Stimulated activated CD8-positive, alpha-beta memory T cell treated with anti-CD3 and anti-CD28 coated beads, Interleukin-2, amount 100 ng/mL, for 1 hour (primary cell): ENCODE results near the gene MYO5C.

Source experiments
- DNase-seq, 2 donors: peaks; one replicate each; pipeline ENCODE4 v3.0.0-alpha.2; 2020; ENCODE audit warnings: low read depth in 2 of 2

The MYO5C gene, protein sequence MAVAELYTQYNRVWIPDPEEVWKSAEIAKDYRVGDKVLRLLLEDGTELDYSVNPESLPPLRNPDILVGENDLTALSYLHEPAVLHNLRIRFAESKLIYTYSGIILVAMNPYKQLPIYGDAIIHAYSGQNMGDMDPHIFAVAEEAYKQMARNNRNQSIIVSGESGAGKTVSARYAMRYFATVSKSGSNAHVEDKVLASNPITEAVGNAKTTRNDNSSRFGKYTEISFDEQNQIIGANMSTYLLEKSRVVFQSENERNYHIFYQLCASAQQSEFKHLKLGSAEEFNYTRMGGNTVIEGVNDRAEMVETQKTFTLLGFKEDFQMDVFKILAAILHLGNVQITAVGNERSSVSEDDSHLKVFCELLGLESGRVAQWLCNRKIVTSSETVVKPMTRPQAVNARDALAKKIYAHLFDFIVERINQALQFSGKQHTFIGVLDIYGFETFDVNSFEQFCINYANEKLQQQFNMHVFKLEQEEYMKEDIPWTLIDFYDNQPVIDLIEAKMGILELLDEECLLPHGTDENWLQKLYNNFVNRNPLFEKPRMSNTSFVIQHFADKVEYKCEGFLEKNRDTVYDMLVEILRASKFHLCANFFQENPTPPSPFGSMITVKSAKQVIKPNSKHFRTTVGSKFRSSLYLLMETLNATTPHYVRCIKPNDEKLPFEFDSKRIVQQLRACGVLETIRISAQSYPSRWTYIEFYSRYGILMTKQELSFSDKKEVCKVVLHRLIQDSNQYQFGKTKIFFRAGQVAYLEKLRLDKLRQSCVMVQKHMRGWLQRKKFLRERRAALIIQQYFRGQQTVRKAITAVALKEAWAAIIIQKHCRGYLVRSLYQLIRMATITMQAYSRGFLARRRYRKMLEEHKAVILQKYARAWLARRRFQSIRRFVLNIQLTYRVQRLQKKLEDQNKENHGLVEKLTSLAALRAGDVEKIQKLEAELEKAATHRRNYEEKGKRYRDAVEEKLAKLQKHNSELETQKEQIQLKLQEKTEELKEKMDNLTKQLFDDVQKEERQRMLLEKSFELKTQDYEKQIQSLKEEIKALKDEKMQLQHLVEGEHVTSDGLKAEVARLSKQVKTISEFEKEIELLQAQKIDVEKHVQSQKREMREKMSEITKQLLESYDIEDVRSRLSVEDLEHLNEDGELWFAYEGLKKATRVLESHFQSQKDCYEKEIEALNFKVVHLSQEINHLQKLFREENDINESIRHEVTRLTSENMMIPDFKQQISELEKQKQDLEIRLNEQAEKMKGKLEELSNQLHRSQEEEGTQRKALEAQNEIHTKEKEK (N-terminal part only)

DNA sequence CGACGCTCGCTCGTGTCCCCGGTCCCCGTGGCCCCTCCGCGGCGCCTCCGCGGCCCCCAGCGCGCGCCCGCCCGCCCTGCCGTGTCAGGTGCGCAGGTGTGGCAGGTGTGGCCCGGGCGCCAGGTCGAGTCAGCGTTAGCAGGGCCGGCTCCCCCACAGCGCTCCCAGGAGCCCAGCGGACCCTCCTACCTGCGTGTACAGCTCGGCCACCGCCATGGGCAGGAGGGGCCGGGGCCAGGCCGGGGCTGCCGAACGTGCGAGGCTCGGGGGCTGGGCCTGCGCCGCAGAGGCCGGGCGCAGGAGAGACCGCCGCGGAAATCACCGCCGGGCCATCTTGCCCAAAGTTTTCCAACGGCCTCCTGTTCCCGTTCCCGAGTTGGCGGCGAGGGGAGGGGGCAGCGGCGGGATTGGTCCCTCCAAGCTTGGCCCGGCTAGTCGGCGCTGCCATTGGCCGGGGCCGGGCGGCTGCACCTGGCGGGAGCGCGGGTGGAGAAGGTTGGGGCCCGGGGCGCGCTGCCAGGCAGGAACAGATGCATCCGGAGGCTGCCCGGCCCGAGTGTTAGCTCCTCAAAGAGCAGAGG, at the start of gene MYO5C:
Gene MYO5C, minus strand, starts transcription at position 384 of the 581 bp plus-strand sequence. Its CDS starts 168 bp downstream, at position 216.
- no peak for DNase-seq

DNA sequence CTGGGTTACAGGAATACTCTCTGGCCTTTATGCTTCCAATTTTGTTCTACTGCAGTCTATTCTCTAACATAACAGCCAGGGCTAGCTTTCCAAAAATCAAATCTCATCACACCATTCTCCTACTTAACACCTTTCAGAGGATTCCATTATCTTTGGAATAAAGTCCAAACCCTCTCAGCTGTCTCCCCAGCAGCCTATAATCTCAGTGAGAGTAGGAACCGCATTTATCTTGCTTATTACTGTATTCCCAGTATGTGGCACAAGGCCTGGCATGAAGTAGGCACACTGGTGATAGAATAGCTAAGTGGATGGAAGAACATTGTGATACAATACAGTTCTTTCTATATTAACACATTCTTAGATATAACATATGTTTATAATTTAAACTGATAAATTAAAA, 49.0 kb upstream of the MYO5C start:
- DNase-seq: no peak

DNA sequence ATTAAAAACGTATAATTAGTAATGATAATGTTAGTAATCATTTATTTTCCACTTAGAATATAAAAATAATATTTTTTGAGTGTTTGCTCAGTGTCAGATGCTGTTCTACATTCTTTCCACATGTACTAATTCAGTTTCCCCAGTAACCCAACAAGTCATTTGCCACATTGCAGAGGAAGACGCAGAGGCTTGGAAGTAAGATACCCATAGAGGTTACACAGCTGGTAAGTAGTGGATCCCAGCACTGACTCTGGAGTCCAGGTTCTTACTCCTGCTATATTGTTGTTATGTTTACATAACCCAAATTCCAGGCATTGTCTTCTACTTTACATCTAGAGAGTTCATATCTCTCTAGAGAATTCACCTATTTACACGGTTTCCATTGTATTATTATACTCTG, 48.2 kb upstream of the MYO5C start:
- no peak for DNase-seq

DNA sequence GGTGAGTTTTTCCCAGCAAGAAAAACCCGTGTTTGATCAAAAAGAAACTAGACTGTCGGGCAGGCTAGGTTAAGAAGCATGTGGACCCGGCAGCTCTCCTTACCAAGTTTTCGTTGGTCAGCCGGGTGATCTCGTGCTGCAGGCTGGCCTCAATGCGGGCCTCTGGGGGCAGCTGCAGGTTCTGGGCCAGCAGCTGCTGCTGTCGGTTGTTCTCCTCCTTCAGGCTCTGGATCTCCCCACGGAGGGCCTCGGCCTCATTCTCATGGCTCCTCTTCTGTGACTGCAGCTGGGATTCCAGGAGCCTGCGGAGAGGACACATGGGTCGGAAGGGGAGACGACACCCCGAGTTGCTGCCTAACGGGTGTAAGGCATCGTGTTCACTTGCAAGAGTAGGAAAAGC, 44.5 kb upstream of the MYO5C start:
- no peak for DNase-seq

DNA sequence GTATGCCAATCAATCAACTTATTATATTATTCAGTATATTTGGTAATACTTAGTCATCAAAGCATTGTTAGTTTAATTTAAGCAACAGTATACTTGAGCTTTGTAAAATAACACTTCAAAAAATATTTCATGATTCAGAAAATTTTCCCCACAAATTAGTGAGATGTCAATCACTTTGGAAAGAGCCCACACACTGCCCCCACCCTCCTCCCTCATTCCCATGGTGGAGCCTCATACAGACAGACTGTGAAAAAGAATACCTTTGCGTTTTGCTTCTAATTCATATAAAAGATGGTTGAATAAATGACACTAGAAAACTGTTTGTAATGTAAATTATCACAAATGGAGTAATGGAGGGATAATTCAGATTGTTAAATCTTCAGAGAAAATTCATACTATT, 43.3 kb upstream of the MYO5C start:
- DNase-seq: no peak

DNA sequence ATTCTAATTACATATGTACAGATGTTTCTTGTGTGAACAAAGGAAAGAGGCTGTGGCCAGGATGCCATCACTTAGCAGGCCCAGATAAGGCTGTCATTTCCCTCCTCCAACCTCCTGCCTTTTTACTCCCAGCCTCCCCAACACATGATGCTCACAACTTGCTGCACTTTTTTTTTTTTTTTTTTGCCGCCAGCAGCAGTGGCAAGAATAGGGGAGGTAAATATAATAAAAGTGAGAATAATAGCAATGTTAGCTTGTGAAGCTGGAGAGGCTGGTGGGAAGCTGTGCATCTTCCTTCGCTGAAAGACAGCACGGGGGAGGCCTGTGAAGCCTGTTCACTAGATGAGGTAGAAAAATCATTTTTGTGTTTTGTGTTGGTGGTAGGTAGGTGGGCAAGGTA, 42.5 kb upstream of the MYO5C start:
- DNase-seq: no peak

DNA sequence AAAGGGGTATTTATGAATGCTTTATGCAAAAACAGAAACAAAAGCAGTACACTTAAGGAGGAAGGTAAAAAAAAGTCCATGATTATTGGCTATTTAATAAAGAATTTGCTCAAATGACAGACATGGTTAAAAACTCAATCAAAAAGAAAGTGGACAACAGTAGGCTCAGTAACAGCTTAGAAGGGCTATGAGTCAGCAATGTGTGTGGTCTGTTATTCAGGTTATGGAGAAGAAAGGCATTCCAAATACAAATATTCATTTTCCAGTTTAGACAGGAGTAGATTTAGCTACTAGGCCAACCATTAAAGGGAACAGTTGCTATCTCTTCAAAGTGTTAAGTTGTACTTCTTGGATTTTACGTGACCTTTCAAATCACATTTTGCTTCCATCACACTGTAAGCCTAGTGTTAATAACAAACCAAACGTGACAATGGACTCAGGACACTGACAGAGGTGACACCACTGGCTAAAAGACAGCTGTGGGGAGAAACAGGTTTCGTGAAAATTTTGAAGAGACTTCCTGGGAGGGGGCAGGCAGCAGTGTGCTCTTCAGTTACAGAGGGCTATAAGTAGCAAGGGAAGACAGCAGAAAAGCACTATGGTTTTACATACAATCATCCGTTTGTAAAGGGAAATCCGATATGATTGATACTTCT, 41.7 kb upstream of the MYO5C start:
- no peak for DNase-seq

DNA sequence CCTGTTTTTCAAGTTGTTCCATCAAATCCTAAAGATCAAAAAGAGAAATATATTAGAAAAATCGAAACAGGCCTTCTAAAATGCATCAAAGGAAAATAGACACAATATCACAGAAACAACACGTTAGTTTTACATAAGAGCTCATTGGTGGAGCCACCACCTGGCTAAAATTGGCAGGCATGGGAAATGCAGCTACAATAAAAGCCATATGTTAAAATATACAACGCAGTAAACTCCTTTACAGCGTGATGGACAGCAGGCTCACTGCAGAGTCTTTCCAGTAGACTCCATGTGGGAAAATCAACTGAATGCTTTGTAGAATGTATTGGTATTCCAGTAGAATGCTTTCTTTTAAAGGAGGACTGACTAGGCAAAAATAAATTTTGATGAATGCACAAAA, 40.9 kb upstream of the MYO5C start:
- DNase-seq: no peak

DNA sequence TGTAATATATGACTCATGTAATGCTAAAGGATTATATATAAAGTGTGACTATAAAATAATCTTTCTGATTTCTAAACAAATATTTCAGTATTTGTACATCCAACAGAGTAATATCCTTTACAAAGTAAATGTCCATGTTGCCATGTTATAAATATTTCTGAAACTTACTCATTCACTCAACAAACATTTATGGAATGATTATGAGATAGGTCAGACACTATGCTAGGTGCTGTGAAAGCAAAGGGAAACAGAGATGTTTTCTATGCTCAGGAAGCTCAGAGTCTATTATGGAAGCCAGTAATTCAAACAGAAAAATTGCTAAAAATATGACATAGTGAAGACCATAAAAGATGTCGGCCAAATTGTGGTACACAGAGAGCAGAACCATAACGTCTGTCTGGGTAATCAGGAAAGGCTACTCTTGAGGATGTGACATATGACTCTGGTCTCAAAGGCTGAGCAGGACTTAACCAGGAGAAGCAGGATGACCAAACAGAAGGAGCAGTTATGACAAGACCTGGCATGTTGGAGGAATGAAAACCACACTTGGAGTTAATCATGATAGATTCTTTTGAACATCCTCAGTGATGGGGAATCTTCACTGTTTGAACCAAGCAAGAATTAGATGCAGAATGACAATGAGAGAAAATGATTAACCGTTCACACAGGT, 39.0 kb upstream of the MYO5C start:
- no peak for DNase-seq

DNA sequence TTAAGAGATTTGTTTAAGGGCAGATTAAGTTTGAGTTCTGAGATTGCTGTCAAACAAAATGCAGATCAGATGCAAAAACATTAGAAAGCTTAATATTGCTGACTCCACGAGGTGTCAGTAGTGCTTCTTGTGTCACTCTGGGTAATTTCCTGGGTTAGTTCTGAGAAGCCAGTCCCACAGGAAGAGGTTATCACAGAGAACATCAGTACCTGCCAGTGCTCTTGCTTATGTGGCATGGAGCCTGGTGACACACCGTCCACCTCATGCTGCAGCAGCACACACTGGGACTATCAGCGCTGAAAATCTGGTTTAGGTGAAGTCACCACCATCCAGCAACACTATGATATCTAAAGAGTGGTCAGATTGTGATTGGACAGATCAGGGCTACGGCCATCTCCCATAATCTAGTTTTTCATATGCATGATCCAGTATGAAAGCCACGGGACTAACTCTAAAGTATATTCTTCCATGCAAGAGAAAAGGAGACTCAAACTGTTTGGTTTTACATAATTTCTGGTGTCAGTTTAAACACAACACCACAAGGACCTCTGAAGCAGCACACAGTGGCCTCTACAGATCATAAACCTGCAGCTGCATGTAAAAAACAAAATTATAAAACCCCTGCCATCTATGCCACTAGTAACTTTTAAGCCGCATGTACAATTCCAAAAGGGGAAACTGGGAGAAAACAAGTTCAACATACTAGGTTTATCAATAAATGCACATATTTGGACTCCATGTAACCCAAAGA, 36.1 kb upstream of the MYO5C start:
- peak; percentile 7 to 21 for DNase-seq

DNA sequence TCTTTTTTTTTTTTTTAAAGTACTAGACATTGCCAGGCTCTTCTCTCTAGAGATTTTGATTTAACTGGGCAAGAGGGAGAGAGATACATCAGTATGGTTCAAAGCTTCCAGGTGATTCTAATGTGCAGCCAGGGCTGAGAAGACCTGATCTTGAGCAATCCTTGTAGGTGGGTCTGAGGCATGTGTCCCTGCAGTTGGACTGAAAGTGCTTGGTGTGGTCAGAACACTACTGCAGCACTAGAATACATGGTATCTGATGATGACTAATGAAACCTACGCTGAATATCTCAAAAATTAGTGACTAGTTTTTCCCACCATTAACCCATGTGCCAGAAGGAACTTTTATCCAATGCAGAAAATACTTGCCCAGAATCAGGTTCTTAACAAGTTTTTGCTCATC, 34.4 kb upstream of the MYO5C start:
- no peak for DNase-seq

DNA sequence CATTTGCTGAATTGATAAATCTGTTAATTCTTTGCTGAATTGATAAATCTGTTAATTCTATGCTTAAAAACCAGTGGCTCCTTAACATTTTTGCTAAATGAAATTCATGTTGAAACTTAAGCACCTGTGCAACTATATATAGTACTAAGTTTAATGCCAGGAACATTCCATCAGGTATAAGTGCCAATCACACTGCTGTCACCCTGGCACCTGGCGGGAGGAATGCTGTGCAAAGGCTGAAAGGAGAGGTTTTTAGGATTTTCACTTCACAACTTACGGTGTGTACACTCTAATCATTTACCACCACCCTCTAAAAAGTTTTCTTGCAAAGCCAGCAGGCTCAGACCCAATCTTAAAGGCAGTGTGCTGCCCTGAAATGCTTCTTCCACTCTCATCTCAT, 33.5 kb upstream of the MYO5C start:
- no peak for DNase-seq

DNA sequence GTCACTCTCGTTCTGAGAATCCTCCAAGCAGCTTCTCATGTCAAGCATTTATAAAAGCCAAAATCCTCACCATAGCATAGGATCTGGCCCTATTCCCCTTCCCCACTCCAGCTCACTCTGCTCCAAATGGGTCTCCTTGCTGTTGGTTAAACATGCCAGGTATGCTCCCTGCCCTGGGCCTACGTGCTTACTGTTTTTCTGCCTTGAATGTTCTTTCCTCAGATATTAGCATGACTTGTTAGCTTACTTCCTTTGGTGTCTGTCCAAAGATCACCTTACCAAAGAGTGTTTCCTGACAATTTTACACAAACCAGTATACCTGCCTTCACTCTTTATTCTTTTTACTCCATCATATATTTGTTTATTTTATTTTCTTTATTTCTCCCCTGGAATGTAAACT, 33.1 kb upstream of the MYO5C start:
- DNase-seq: no peak

DNA sequence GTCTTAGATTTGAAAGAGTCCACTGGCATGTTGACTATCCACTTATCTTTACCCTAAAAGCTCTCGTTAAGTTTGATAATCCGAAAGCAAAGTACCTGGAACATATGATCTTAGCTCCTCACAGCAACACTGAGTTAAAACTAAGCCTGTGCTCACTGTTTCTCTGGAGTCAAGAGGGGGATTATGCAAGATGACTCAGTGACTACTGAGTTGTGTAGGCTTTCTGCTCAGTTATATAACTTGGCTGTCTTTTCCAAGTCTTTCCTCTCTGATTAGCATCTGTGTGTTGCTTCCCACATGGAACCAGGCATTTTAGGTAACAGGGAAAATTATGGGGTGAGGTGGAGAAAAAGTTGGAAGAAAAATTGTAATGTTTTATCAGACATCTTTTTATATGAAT, 31.2 kb upstream of the MYO5C start:
- DNase-seq: no peak

DNA sequence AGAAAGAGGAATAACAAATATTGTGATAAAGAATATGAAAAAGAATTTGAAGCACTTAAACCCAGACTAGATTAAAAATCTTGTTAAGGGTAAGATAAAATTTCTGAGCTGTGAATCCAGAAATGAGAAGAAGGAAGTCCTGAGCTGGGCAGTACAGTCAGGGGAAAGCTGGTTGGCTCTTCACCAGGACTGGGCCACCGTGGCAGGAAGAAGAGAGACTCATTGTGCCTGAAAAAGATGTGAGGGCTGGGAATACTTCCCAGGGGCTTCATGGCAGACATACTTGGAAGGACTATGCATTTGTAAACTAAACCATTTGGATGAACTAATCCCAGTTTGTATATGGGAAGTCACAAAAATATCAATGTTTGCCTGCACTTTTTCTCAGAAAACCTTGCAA, 28.5 kb upstream of the MYO5C start:
- DNase-seq: no peak

DNA sequence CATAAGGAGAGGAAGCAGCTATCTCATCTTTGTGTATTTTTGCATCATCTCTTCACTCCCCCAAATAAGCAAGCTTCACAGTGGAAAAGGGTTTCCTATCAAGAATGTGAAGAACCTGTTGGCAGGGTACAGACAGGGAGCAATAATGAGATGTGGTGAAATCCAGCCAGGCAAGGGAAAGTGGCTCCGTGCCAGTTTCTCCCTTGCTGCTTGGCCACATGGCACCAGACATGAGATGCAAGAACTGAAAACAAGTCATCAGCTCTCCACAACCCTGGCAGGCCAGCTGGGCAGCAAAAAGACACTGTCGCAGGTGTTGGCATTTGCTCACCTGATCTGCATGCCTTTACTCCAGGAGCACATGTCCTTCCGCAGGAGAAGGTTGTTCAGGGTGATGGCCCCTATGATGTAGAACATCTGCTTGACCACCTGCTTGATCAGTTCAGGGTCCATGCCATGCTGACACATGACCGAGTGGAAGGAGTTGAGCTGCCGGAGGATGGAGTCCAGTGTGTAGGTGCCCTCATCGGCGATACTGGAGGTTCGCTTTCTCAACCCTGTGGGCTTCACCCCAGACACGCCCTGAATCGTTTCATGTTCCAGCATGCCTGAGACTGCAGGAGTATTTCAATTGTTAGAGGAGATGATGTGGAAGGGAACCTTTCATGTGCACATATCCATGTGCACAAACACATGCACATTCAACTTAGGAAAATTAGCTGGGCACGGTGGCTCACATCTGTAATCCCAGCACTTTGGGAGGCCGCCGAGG, 23.3 kb upstream of the MYO5C start:
- no peak for DNase-seq

DNA sequence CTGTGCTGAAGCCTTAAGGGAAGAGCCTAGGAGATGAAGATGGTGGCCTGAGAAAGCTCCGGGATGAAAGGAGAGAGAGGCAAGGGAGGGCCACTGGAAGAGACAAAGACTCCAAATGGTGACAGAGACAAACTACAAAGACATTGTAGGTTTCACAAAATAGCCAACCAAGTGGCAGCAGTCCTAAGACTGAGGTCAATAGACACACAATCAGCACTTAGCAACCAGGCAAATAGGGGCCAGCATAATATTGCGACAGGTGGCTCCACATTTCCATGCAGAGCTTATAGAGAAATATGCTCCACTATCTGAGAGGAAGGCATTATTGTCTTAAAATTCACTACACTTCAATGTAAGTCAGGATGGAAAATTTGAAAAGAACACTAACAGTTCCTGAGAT, 22.1 kb upstream of the MYO5C start:
- DNase-seq: no peak

DNA sequence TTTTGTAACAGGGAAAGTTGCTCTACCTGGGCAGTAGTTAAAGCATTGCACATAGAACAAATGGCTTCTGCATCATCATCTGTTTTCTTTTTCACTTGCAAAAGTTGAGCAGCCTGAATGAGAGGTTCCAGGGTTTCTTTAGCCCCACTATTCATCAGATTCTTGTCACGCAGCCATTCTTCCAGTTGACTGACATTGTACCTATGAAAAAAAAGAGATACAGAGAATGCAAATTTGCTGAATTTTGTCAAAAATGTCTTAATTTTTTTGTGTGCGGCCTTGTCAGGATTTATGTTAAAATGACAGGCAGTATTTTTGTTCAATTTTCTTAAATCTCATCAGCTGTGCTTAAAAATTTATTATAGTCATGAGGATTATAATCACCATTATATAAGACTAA, 21.4 kb upstream of the MYO5C start:
- DNase-seq: no peak

DNA sequence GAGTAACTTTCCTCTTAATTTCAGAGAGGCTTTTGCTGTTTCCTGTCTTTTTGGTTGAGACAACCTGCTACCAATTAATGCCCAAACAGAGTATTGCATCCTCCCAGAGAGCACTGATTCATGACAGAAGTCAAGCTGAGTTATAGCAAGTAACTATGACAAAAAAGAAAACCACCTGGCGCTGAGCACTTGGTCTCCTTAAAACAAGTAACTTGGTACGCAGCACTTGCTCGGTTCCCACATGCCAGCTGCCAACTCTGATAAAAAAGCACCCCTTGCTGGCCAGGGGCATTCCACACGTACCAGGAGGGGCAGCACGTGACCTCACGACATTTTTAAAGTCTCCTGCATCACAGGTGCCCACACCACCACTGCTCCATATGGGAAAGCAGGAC, 13.5 kb upstream of the MYO5C start:
- DNase-seq: no peak
